Heart left ventricle (tissue), 13 donors: ENCODE measurements around the gene CACNB1.
"Not testable (repeated sequence)": the region's sequence is repeated elsewhere in the genome, so short reads cannot be mapped to it uniquely, and the experiment has no call there.

ENCODE experiments used
- CTCF ChIP-seq, 12 donors: fragments of 200-600 bp; sonication (generic) in 4 of 12; IDR thresholded peaks; one replicate each; pipeline versions ENCODE4 v1.5.0 to v1.8.0; 2018 to 2022; ENCODE audit warnings: antibody characterized with exemption in 12 of 12, mild to moderate bottlenecking in 5 of 12
- POLR2A ChIP-seq, 2 donors: fragments of 450-650 bp; IDR thresholded peaks; one replicate each; pipeline ENCODE4 v1.6.1; 2017; ENCODE audit warnings: antibody characterized with exemption in 2 of 2, mild to moderate bottlenecking in 2 of 2, moderate library complexity in 2 of 2
- donor health status: ischemic (EF 13 %, LVEDD 7.1; RV severe dilation, severe dysfunction).
- donor health status: DM: no; HTN: yes; CAD: no.
- donor health status: DM: no; HTN: no; CAD: no.
- donor health status: ischemic (EF 25% LVEDD 6.9; RV normal size, moderate dysfunction).
- donor health status: ischemic (EF 25% LVEDD 5.7; RV mildly dilated, moderate dysfunction).
- donor health status: ischemic (EF 35%, LVEDD 5.7; RV mildly dilated, moderate dysfunction).
- donor health status: nonischemic (EF 11% LVEDD 7.7; RV severe dilation, severe dysfunction).
- donor health status: DM: yes; HTN: yes; CAD: no.
- donor health status: PGD.
- donor health status: ischemic (EF 29% LVEDD 5.4; RV normal size, mild dysfunction).
- donor health status: nonischemic (EF 23%, LVEDD 6.1; RV moderate dilation, normal function).

- TF ChIP-seq CTCF, POLR2A (IDR thresholded peaks at IDR 0.05): not testable (repeated sequence)
These were observed 29.0 kb downstream of the CACNB1 start for GRCh38 chr17:39168503-39168902.
